Neural cell (in vitro differentiated cells): ENCODE data around the gene RAB11FIP3.

Source experiments
- CTCF ChIP-seq: fragments of 450-650 bp; IDR thresholded peaks from 2 replicates; pipeline ENCODE4 v1.5.1; 2014; ENCODE audit warnings: antibody characterized with exemption, mild to moderate bottlenecking, moderate library complexity; ENCODE audit not compliant: poor library complexity, severe bottlenecking
- EZH2 ChIP-seq: fragments of 200-600, 300-800 bp; shearing (Covaris generic), sonication (generic); IDR thresholded peaks from 2 replicates; pipeline ENCODE4 v1.6.1; 2014; ENCODE audit warnings: antibody characterized with exemption, low read length, borderline replicate concordance, mild to moderate bottlenecking; ENCODE audit not compliant: insufficient read depth, poor library complexity, severe bottlenecking
- MXI1 ChIP-seq: fragments of 450-650 bp; conservative IDR thresholded peaks from 2 replicates; pipeline ENCODE4 v1.6.1; 2014; ENCODE audit warnings: antibody characterized with exemption, mild to moderate bottlenecking; ENCODE audit not compliant: poor library complexity, severe bottlenecking
- POLR2AphosphoS5 ChIP-seq: IDR thresholded peaks from 2 replicates; pipeline ENCODE4 v1.6.1; 2012
- RAD21 ChIP-seq: fragments of 450-650 bp; conservative IDR thresholded peaks from 2 replicates; pipeline ENCODE4 v1.6.1; 2014; ENCODE audit warnings: antibody characterized with exemption, mild to moderate bottlenecking, moderate library complexity

GRCh38 chr16:505479-506245, 80.2 kb downstream of the RAB11FIP3 start:
- no peak for TF ChIP-seq CTCF
- TF ChIP-seq RAD21, result no peak
- no peak for TF ChIP-seq MXI1
- TF ChIP-seq EZH2, result no peak
- no peak for TF ChIP-seq POLR2AphosphoS5
